ENCODE results near the gene WRAP53. TPM values are rescaled to one million over a fixed set of nuclear protein-coding genes. Genes with fewer than 3 reads are reported as not detected.

The WRAP53 gene
- total and polyA plus RNA-seq, 5 donors, result 4.0 to 6.3 (median 4.9) TPM

DNA sequence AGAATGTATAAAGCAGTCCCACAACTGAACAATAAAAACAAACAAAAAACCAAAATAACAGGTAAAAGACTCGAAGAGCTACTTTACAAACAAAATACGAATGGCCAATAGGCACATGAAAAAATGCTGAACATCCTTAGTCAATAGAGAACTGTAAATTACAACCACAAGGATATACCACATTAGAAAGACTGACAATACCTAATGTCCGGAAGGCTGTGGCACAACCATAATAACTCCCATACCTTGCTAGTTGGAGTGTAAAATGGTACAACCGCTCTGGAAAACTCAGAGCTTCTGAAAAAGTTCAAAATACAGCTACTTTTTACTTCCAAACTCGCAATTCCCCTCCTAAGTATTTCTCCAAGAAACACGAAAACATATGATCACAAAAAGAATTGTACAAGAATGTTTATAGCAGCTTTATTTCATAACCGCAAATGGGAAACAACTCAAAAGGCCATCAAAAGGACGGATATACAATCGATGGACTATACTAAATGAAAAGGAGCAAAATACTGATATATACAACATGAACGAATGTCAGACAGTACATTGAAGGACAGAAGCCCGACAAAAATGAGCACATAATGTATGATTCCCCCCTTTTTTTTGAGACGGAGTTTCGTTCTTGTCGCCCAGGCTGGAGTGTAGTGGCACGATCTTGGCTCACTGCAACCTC, 3.3 kb upstream of the WRAP53 start:
- ATAC-seq, result no peak
- Histone ChIP-seq H3K4me3 (ENCODE audit: low read length) (peak overlapping the region; percentile 100), H3K4me1 (ENCODE audit: control insufficient read depth, insufficient read depth, low read length) (no peaks in the 10 kb centered on the region), H3K27me3 (ENCODE audit: control insufficient read depth, insufficient read depth) (no peaks in the 10 kb centered on the region), H3K9me3 (ENCODE audit: control insufficient read depth, low read length) (no peaks in the 10 kb centered on the region), H3K27ac (ENCODE audit: low read length) (peak overlapping the region; percentile 89)
- intact Hi-C loops (cut with DNase I), result loop anchor here (5.0 to 10.0 kb wide), 3 partner anchors 50 to 100 kb away; partner anchors contain the start of genes SHBG (in 4 of the 4) and MPDU1 (in 1 of the 4)
- no peak for DNase-seq
- 64% methylated on average over 15 of the region's 15 CpGs for WGBS

DNA sequence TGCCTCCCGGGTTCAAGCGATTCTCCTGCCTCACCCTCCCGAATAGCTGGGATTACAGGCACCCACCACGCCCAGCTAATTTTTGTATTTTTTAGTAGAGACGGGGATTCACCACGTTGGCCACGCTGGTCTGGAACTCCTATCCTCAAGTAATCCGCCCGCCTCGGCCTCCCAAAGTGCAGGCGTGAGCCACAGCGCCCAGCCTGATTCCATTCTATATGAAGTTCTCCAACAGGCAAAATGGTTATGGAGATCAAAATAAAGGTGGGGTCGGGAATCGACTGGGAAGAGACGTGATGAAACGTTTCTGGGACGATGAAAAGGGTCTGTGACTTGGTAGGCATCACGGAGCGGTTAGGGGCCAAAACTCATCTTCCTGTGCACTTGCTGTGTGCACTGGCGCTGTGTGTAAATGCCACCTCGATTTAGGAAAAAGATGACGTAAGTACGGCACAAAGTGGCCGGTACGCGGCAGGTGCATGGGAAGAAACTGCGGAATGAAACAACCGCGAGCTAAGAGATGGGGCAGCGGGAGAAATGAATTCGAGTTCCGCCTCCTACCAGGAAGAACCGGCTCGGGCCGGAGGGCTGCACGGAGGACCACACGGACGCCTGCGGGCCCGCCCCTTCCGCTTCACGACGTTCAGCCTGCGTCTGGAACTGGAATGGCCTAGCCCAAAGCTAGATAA, 2.6 kb upstream of the WRAP53 start:
- peak; percentile 84 for ATAC-seq
- Histone ChIP-seq H3K9me3 (ENCODE audit: control insufficient read depth, low read length) (no peaks in the 10 kb centered on the region), H3K27me3 (ENCODE audit: control insufficient read depth, insufficient read depth) (no peaks in the 10 kb centered on the region), H3K4me3 (ENCODE audit: low read length) (peak overlapping the region; percentile 100), H3K27ac (ENCODE audit: low read length) (peak overlapping the region; percentile 89), H3K4me1 (ENCODE audit: control insufficient read depth, insufficient read depth, low read length) (no peaks in the 10 kb centered on the region)
- DNase-seq, result peak; percentile 92 to 97 (median 95)
- WGBS, result 5% methylated on average over 44 of the region's 44 CpGs
- intact Hi-C loops (cut with DNase I), result loop anchor here (5.0 to 10.0 kb wide), 3 partner anchors 51 to 101 kb away; partner anchors contain the start of genes SHBG (in 4 of the 4) and MPDU1 (in 1 of the 4)

DNA sequence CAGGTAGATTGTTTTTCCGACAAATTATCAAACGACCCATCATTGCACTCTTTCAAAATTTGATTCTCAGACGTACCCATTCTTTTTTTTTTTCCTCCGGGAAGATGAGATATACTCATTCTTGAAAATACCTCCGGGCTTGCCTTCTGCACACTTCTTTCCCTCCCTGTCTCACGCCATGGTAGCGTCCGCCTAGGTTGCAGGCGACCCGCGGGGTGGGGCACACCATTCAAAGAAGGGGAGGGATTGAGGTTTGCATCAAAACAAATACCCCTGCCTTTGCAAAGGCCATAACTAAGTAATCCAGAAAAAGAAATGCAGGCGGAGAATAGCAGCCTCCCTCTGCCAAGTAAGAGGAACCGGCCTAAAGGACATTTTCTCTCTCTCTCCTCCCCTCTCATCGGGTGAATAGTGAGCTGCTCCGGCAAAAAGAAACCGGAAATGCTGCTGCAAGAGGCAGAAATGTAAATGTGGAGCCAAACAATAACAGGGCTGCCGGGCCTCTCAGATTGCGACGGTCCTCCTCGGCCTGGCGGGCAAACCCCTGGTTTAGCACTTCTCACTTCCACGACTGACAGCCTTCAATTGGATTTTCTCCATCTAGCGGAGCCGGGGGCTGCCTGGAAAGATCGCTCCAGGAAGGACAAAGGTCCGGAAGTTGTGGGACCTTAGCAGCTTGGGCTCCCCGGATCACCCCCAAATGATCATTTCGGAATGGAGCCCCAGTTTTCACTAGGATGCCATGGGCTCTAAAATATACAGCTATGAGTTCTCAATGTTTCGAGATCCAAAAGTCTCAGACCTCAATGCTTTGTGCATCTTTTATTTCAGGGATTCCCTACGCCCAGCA, 1.8 kb upstream of the WRAP53 start:
- no peaks in the 10 kb centered on the region for H3K9me3 ChIP-seq (ENCODE audit: control insufficient read depth, low read length)
- DNase-seq, result peak; percentile 80 to 91 (median 86)
- WGBS, result under 1% methylated on average over 30 of the region's 30 CpGs
- ATAC-seq, result peak; percentile 66 to 70
- H3K4me3 ChIP-seq (ENCODE audit: low read length), result peak overlapping the region; percentile 100
- H3K27ac ChIP-seq (ENCODE audit: low read length), result peak overlapping the region; percentile 99
- H3K4me1 ChIP-seq (ENCODE audit: control insufficient read depth, insufficient read depth, low read length), result no peaks in the 10 kb centered on the region
- no peaks in the 10 kb centered on the region for H3K27me3 ChIP-seq (ENCODE audit: control insufficient read depth, insufficient read depth)
- intact Hi-C loops (cut with DNase I), result loop anchor here (5.0 to 10.0 kb wide), 3 partner anchors 52 to 102 kb away; partner anchors contain the start of genes SHBG (in 4 of the 4) and MPDU1 (in 1 of the 4)

DNA sequence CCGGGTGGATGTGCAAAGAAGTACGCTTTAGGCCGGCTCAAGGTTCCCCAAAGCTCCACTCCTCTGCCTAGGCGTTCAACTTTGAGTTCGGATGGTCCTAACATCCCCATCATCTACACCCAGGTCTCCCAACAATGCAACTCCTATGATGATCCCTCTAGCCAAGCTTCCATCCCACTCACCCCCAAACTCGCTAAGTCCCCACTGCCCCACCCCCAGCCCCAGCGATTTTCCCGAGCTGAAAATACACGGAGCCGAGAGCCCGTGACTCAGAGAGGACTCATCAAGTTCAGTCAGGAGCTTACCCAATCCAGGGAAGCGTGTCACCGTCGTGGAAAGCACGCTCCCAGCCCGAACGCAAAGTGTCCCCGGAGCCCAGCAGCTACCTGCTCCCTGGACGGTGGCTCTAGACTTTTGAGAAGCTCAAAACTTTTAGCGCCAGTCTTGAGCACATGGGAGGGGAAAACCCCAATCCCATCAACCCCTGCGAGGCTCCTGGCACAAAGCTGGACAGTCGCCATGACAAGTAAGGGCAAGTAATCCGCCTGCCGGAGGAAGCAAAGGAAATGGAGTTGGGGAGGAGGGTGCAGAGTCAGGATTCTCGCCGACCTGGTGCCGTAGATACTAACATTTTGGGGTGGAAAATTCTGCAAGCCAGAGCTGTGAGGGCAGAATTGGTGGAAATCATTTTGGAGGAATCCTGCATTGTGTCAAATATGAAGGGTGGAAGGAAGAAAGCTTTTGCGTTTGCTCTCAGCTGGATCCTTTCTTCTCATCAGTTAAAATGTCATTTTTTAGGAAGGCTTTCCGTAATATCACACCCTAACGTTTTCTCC, 987 bp upstream of the WRAP53 start, which contains the start of gene TP53:
Gene TP53, minus strand, starts transcription at position 419 of the 836 bp plus-strand sequence. CDS start 10,896 bp downstream, outside the sequence.
- intact Hi-C loops (cut with DNase I), result loop anchor here (5.0 to 10.0 kb wide), 3 partner anchors 52 to 102 kb away; partner anchors contain the start of genes SHBG (in 4 of the 4) and MPDU1 (in 1 of the 4)
- ATAC-seq, result peak; percentile 79 to 81
- H3K4me1 ChIP-seq (ENCODE audit: control insufficient read depth, insufficient read depth, low read length), result no peaks in the 10 kb centered on the region

DNA sequence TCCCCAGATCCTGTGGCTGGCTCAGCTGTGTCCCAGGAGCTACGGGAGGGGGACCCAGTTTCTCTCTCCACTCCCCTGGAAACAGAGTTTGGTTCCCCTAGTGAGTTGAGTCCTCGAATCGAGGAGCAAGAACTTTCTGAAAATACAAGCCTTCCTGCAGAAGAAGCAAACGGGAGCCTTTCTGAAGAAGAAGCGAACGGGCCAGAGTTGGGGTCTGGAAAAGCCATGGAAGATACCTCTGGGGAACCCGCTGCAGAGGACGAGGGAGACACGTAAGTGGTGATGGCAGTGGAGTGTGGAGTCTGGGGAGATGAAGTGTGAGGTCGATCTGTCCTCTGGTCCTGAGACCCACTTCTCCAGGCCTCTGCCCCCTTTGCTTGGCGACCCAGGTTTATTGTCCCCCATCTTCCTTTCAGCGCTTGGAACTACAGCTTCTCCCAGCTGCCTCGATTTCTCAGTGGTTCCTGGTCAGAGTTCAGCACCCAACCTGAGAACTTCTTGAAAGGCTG, 585 bp downstream of the WRAP53 start:
- DNase-seq (no peak), ATAC-seq (no peak)
- H3K4me3 ChIP-seq (ENCODE audit: low read length), result peak overlapping the region; percentile 72
- H3K4me1 ChIP-seq (ENCODE audit: control insufficient read depth, insufficient read depth, low read length), result no peaks in the 10 kb centered on the region
- no peaks in the 10 kb centered on the region for H3K9me3 ChIP-seq (ENCODE audit: control insufficient read depth, low read length)
- intact Hi-C loops (cut with DNase I), result loop anchor here (5.0 to 10.0 kb wide), 3 partner anchors 54 to 104 kb away; partner anchors contain the start of genes SHBG (in 4 of the 4) and MPDU1 (in 1 of the 4)
- H3K27me3 ChIP-seq (ENCODE audit: control insufficient read depth, insufficient read depth), result no peaks in the 10 kb centered on the region
- peak overlapping the region; percentile 68 for H3K27ac ChIP-seq (ENCODE audit: low read length)
- 9% methylated on average over 13 of the region's 13 CpGs for WGBS

More for the DNA sequence above, 987 bp upstream of the WRAP53 start, which contains the start of gene TP53:
- Histone ChIP-seq H3K9me3 (ENCODE audit: control insufficient read depth, low read length) (no peaks in the 10 kb centered on the region), H3K4me3 (ENCODE audit: low read length) (peak within 1 kb of the TSS; percentile 100), H3K27me3 (ENCODE audit: control insufficient read depth, insufficient read depth) (no peaks in the 10 kb centered on the region), H3K27ac (ENCODE audit: low read length) (peak within 1 kb of the TSS; percentile 99)
- under 1% methylated on average over 30 of the region's 30 CpGs for WGBS
- peak; percentile 87 to 93 (median 92) for DNase-seq

DNA sequence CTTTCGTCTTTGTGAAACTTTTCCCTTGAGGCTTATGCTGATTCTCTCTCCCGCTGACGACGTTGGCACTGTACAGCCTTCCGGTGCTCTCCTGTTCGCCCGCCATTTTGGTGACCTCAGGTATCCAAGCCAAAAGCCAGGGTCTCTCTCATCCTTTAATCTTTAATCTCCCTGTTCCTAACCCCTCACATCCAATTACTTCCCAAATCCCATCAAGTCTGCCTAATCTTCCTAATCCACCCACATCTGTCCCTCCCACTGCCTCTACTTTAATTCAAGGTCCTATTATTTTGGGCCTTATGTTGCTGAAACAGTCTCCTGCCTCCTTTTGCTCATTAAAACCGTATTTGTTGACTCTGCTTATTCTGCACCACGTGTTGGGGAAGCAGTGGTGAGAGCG, 7.3 kb downstream of the WRAP53 start:
- no peak for ATAC-seq
- DNase-seq, result no peak
- Histone ChIP-seq H3K9me3 (ENCODE audit: control insufficient read depth, low read length) (no peaks in the 10 kb centered on the region), H3K27ac (ENCODE audit: low read length) (no peak overlapping the region), H3K4me1 (ENCODE audit: control insufficient read depth, insufficient read depth, low read length) (no peaks in the 10 kb centered on the region), H3K27me3 (ENCODE audit: control insufficient read depth, insufficient read depth) (no peaks in the 10 kb centered on the region), H3K4me3 (ENCODE audit: low read length) (no peak overlapping the region)
- 96% methylated on average over 10 of the region's 10 CpGs for WGBS
- intact Hi-C loops (cut with DNase I), result no loop called here

DNA sequence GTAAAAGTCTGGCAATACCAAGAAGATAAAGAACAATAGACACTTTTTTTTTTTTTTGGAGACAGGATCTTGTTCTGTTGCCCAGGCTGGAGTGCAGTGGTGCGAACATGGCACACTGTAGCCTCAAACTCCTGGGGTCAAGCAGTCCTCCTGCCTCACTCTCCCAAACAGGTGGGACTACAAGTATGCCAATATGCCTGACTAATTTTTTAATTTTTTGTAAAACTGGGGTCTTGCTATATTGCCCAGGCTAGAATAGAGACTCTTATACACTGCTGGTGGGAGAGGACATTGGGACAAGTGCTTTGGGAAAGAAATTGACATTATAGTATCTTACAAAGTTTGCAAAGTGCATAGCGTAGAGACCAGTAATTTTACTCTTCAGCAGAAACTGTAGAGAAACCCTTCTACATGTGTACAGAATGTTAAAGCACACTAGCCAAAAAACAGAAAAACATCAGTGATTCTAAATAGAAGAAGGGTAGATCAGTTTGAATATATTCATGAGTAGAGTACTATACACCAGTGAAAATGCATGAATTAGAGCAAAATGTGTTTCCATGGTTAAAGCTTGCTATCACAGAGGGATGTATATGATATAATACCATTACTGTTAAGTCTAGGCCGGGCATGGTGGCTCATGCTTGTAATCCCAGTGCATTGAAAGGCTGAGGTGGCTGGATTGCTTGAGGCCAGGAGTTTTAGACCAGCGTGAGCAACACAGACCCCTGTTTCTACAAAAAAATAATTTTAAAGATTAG, 9.7 kb downstream of the WRAP53 start:
- no peak for ATAC-seq
- H3K9me3 ChIP-seq (ENCODE audit: control insufficient read depth, low read length), result no peaks in the 10 kb centered on the region
- DNase-seq, result no peak
- over 99% methylated on average over 4 of the region's 4 CpGs for WGBS
- H3K27ac ChIP-seq (ENCODE audit: low read length), result no peak overlapping the region
- intact Hi-C loops (cut with DNase I), result no loop called here
- H3K27me3 ChIP-seq (ENCODE audit: control insufficient read depth, insufficient read depth), result no peaks in the 10 kb centered on the region
- no peaks in the 10 kb centered on the region for H3K4me1 ChIP-seq (ENCODE audit: control insufficient read depth, insufficient read depth, low read length)
- H3K4me3 ChIP-seq (ENCODE audit: low read length), result no peak overlapping the region

DNA sequence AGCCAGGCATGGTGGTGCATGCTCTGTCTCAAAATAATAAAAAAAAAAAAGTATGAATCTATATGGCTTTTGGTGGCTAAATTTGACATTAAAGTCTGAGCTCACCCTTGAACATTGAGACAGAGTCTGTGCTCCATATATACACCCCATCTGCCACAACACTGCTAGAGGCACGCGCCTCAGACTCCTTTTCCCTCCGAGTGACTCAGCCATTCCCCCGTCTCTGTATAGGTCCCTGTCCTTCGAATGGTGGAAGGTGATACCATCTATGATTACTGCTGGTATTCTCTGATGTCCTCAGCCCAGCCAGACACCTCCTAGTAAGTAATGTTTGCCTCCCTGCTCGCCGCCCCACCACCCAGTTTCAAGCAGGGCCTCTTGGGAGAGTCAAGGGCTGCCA, 12.2 kb downstream of the WRAP53 start:
- no peak for ATAC-seq
- H3K27me3 ChIP-seq (ENCODE audit: control insufficient read depth, insufficient read depth), result no peaks in the 10 kb centered on the region
- WGBS, result 95% methylated on average over 7 of the region's 7 CpGs

DNA sequence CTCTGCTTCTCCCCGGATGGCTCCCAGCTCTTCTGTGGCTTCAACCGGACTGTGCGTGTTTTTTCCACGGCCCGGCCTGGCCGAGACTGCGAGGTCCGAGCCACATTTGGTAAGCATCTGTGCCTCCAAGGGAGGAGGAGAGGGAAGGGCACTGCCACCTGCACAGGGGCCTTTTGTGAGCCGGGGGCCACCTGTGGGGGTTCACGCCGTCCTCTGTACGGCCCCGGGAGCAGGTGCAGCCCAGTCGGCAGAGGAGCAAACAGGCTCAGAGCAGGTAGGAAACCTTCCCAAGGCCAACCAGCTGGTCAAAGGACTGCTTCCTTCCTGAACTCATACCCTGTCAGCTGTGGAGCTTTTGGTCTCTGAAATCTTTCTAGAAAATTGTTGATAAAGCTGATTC, 13.4 kb downstream of the WRAP53 start:
- H3K4me1 ChIP-seq (ENCODE audit: control insufficient read depth, insufficient read depth, low read length), result peaks cover 2% of the 10 kb centered on the region
- no peak overlapping the region for H3K4me3 ChIP-seq (ENCODE audit: low read length)
- no peaks in the 10 kb centered on the region for H3K27me3 ChIP-seq (ENCODE audit: control insufficient read depth, insufficient read depth)
- H3K9me3 ChIP-seq (ENCODE audit: control insufficient read depth, low read length), result no peaks in the 10 kb centered on the region
- H3K27ac ChIP-seq (ENCODE audit: low read length), result no peak overlapping the region
- no peak for ATAC-seq
- DNase-seq, result no peak
- 95% methylated on average over 14 of the region's 14 CpGs for WGBS
- intact Hi-C loops (cut with DNase I), result no loop called here

More for the DNA sequence above, 12.2 kb downstream of the WRAP53 start:
- intact Hi-C loops (cut with DNase I), result no loop called here
- H3K4me3 ChIP-seq (ENCODE audit: low read length), result no peak overlapping the region
- no peak for DNase-seq
- no peaks in the 10 kb centered on the region for H3K9me3 ChIP-seq (ENCODE audit: control insufficient read depth, low read length)
- peaks cover 2% of the 10 kb centered on the region for H3K4me1 ChIP-seq (ENCODE audit: control insufficient read depth, insufficient read depth, low read length)
- no peak overlapping the region for H3K27ac ChIP-seq (ENCODE audit: low read length)

All from right cardiac atrium (tissue), 5 donors.